Measurements from ENCODE around the gene COL4A5.

COL4A5 gene

DNA sequence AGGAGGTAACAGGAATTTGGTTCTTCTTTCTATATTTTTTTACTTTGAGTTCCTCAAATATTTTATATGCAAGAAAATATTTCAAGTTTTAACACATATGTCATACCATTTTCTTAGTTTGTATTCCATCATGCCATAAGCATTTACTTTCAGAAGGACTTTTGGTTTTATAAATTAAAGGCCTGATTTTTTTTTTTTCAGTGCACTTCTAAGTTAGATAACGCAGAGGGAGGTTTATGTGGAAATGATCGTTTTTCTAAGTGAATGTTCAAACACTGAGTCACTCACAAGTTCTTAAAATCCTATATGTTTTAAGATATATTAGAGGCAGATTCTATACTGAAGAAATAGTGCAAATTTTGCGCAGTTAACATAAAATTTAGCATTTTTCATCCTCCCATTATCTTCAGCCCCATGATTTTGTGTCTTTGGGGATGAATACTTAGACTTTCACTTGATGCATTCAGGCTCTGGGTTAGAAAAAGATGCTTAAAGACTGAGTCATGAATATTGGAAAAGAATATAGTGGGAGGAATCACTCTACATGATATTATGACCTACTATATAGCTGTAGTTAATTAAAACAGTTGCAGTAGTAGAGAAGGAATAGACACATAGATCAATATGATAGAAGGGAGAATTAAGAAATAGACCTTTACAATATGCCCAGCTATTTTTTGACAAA lies 54.9 kb downstream of the COL4A5 start:
- Mint-ChIP-seq H3K4me3 (no peak overlapping the region), H3K27ac (no peak overlapping the region), H3K36me3 (ENCODE audit: low read depth) (peaks cover 30% of the 10 kb centered on the region), H3K27me3 (ENCODE audit: low read depth, poor library complexity) (no peaks in the 10 kb centered on the region), H3K4me1 (peaks cover 4% of the 10 kb centered on the region), H3K9me3 (no peaks in the 10 kb centered on the region)
- DNase-seq, result no peak
- TF ChIP-seq, protein P1, sequence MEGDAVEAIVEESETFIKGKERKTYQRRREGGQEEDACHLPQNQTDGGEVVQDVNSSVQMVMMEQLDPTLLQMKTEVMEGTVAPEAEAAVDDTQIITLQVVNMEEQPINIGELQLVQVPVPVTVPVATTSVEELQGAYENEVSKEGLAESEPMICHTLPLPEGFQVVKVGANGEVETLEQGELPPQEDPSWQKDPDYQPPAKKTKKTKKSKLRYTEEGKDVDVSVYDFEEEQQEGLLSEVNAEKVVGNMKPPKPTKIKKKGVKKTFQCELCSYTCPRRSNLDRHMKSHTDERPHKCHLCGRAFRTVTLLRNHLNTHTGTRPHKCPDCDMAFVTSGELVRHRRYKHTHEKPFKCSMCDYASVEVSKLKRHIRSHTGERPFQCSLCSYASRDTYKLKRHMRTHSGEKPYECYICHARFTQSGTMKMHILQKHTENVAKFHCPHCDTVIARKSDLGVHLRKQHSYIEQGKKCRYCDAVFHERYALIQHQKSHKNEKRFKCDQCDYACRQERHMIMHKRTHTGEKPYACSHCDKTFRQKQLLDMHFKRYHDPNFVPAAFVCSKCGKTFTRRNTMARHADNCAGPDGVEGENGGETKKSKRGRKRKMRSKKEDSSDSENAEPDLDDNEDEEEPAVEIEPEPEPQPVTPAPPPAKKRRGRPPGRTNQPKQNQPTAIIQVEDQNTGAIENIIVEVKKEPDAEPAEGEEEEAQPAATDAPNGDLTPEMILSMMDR (IDR thresholded peaks at IDR 0.05), result no peak

DNA sequence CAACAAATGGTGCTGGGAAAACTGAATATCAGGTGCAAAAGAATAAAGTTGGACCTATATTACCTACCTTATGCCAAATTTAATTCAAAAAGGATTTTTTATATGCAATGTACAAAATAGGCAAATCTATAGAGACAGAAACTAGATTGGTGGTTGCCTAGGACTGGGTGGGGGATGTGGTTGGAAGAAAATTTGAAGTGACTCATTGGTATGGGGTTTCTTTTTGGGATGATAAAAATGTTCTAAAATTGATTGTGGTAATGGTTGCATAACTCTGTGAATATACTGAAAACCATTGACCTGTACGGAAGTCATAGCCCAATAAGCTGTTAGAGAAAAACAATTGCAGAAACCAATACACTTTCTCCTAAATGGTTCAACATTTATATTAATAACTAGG lies 72.1 kb downstream of the COL4A5 start:
- Mint-ChIP-seq H3K27ac (no peak overlapping the region), H3K36me3 (ENCODE audit: low read depth) (peaks cover 74% of the 10 kb centered on the region), H3K27me3 (ENCODE audit: low read depth, poor library complexity) (no peaks in the 10 kb centered on the region), H3K4me3 (no peak overlapping the region), H3K9me3 (peaks cover 57% of the 10 kb centered on the region), H3K4me1 (no peaks in the 10 kb centered on the region)
- DNase-seq, result no peak
- TF ChIP-seq, protein P1 (IDR thresholded peaks at IDR 0.05), result no peak

DNA sequence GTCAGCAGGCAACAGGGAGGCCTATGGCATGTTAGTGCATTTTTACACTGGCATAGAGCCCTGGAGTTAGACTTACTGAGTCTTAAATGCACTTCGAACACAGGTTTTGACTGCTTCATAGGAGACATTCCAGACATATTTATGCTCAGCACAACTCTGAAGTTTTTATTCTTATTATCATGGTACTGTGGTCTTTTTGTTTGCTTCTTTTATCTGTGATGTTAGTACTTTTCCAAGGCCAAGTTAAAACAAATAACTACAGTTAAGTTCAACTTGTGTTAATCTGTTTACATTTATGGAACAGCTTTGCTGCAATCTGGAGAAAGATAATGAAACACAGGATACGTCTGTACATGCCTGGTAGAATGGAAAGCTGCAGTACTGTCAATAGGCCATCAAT lies 76.5 kb downstream of the COL4A5 start:
- no peak for DNase-seq
- TF ChIP-seq, protein P1 (IDR thresholded peaks at IDR 0.05), result no peak
- H3K36me3 Mint-ChIP-seq (ENCODE audit: low read depth), result peaks cover 46% of the 10 kb centered on the region
- H3K4me1 Mint-ChIP-seq, result no peaks in the 10 kb centered on the region
- H3K27me3 Mint-ChIP-seq (ENCODE audit: low read depth, poor library complexity), result no peaks in the 10 kb centered on the region
- H3K9me3 Mint-ChIP-seq, result peaks cover 28% of the 10 kb centered on the region
- H3K4me3 Mint-ChIP-seq, result no peak overlapping the region
- H3K27ac Mint-ChIP-seq, result no peak overlapping the region

DNA sequence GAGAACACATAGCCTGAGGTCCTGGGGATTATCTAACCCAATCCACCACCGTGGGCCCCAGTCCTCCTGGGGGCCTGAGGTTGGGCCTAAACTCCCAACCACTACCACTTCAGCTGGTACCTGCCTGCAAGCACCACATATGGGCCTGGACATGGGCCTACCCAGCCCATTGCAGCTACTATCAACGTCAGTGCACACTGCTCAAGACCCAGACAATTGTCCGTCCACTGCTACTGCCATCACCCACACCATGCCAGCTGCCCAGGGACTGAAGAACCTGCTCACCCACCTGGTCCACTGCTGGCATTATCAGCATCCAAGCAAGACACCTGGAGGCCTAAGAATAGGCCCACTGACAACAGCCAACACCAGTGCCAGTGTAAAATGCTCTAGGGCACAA lies 88.1 kb downstream of the COL4A5 start:
- Mint-ChIP-seq H3K27ac (no peak overlapping the region), H3K9me3 (peaks cover 60% of the 10 kb centered on the region), H3K4me3 (no peak overlapping the region), H3K4me1 (no peaks in the 10 kb centered on the region), H3K27me3 (ENCODE audit: low read depth, poor library complexity) (no peaks in the 10 kb centered on the region), H3K36me3 (ENCODE audit: low read depth) (peaks cover 88% of the 10 kb centered on the region)
- TF ChIP-seq, protein P1 (IDR thresholded peaks at IDR 0.05), result no peak
- DNase-seq, result no peak

DNA sequence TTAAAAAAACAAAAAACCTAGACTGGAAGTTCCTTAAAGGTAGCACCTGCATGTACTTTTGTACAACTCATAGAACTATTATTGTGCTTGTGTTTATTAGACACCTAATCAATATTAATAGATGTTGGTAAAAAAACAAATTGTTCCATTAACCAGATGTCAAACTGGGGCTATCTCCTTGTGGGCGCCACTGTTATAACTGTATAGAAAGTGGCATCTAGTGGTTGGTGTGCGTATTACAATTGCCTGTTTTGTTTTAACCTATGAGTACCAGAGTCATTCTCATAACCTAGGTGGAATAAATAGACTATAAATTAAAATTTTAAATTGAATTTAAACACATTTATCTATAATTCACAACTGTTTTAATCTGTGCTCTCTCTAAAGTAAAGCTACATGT lies 97.4 kb downstream of the COL4A5 start:
- peaks cover 19% of the 10 kb centered on the region for H3K9me3 Mint-ChIP-seq
- TF ChIP-seq, protein P1 (IDR thresholded peaks at IDR 0.05), result peak; percentile 91
- peaks cover 35% of the 10 kb centered on the region for H3K36me3 Mint-ChIP-seq (ENCODE audit: low read depth)
- no peak overlapping the region for H3K27ac Mint-ChIP-seq
- H3K27me3 Mint-ChIP-seq (ENCODE audit: low read depth, poor library complexity), result no peaks in the 10 kb centered on the region
- DNase-seq, result peak; percentile 24
- H3K4me1 Mint-ChIP-seq, result no peaks in the 10 kb centered on the region
- H3K4me3 Mint-ChIP-seq, result no peak overlapping the region

DNA sequence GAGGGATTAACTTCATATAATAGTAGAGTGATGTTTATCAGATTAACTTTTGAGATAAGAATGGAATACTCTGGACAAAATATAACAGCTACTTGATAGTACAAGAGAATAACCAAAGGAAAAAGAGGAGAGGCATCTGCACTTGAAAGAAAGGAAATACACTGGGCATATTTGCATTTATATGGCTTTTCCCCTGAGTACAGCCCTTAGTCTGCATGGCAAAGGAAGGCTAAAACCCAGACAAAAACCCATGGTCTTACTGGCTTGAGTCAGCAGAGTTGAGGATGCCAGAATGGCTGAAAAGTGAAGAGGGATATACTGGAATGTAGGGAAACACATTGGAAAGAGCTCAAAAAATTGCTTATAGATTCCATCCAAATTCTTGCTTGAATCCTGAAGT lies 101.6 kb downstream of the COL4A5 start:
- H3K9me3 Mint-ChIP-seq, result peaks cover 45% of the 10 kb centered on the region
- no peak for DNase-seq
- no peak overlapping the region for H3K4me3 Mint-ChIP-seq
- TF ChIP-seq, protein P1 (IDR thresholded peaks at IDR 0.05), result no peak
- H3K27ac Mint-ChIP-seq, result no peak overlapping the region
- H3K27me3 Mint-ChIP-seq (ENCODE audit: low read depth, poor library complexity), result no peaks in the 10 kb centered on the region
- H3K4me1 Mint-ChIP-seq, result no peaks in the 10 kb centered on the region
- peaks cover 62% of the 10 kb centered on the region for H3K36me3 Mint-ChIP-seq (ENCODE audit: low read depth)

Data from nephron progenitor cell (in vitro differentiated cells).